Middle frontal gyrus (tissue), 1 donor: ENCODE data around the gene BICDL2.

Experiments used
- DNase-seq: peaks from one replicate; pipeline ENCODE4 v3.0.0-alpha.2; 2015; ENCODE audit warnings: low spot score; ENCODE audit errors: extremely low spot score

The BICDL2 gene

GRCh38 chr16:3012246-3012645 is 24.5 kb downstream of the BICDL2 start:
- no peak for DNase-seq

- DNase-seq = no peak
Observed at GRCh38 chr16:3010510-3010909, 26.2 kb downstream of the BICDL2 start.

GRCh38 chr16:3009568-3010390 is 27.0 kb downstream of the BICDL2 start:
- no peak for DNase-seq

GRCh38 chr16:3008690-3009037 is 28.1 kb downstream of the BICDL2 start:
- DNase-seq = no peak

DNA sequence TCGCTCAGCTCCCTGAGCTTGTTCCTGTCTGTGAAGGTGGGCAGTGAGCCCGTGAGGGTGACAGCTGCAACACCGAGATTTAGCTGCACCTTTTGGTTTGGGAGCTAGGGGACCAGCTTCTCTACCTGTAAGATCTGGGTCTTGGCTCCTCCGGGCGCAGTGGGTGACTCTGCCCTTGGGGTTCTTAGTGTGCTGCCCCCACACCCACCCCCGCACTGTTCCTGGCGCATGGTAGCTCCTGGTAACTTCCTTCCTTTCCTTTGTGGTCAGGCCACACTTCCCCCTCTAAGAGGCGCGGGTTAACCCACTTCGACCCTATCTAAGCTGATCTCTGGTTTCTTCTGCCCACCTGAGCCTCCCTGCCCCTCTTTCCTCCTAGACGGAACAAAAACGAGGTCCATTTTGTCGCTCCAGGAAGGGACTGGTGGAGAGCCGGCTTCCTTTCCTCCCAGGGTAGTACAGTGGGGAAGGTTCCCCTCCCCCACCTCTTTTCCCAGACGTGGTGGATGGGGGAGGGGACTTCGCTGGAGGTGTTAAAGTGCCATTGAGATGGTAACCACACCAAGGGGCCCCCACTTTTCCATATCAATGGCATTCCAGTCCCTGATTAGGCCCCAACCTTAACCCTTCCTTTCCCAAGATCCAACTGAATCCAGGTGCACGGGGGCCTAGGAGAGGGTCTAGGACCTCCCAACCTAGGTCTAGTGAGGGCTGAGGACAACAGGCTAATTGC is 28.6 kb downstream of the BICDL2 start:
- DNase-seq = no peak

- DNase-seq = no peak
Observed at GRCh38 chr16:3007059-3007956, 29.4 kb downstream of the BICDL2 start.

- no peak for DNase-seq
Observed at GRCh38 chr16:3004781-3005284, 31.9 kb downstream of the BICDL2 start.

DNA sequence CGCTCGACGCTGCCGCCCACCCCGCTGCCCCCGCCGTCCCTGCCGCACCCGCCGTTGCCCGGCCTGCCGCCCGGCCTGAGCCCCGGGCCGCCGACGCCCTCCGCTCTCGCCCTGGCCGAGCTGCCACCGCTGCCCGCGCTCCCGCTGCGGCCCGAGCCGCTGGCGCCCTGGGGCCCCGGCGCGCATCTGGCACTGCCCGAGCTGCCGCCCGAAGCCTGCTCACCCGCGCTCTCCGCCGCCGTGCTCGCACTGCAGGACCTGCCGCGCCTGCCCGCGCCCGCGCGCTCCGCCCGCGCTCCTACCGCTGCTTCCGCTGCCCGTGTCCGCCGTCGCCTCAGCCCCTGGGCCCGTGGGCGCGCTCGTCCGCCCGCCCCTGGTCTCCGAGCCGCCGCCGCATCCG is 32.4 kb downstream of the BICDL2 start:
- DNase-seq = no peak

- peak; percentile 94 for DNase-seq
Observed at GRCh38 chr16:3003582-3004270, 33.0 kb downstream of the BICDL2 start.

GRCh38 chr16:3001316-3001715 is 35.4 kb downstream of the BICDL2 start:
- DNase-seq = no peak

GRCh38 chr16:3000540-3000939 is 36.2 kb downstream of the BICDL2 start:
- DNase-seq = no peak

DNA sequence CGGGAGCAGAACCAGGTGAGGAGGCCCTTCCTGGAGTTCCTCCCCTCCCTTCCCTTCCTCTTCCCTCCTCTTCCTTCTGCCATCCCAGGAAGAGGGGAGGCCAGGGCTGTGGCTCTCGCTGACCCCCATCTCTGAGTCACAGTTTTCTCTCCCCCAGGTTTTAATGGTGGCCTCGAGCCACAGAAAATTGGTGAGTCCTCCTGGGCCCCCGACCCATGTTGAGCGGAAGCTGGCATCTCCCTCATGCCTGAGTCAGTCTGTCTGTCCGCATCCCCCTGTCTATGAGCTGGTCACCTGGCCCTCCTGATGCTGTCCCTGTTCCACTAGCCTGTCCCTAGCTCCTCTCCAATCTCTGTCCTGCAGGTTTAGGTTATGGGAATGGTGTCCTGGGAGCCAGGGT is 36.8 kb downstream of the BICDL2 start:
- DNase-seq = no peak

DNA sequence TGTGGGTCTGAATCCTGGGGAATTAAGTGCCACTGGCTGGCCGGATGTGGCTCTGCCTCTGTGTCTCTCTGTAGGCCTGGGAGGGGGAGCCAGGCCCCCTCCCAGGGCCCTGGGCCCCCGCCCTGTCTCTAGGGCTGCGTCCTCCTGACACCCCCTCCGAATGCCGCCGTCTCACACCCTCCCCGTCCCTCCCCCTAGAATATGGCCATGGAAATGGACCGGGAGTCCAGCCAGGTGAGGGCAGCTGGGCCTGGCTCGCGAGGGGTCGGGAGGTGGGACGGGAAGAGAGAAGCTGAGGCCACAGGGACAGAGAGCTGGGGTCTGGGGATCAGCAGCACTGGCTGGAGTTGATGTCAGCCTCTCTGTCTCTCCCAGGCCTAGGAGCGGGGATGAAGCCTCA is 40.4 kb downstream of the BICDL2 start:
- DNase-seq = no peak

DNA sequence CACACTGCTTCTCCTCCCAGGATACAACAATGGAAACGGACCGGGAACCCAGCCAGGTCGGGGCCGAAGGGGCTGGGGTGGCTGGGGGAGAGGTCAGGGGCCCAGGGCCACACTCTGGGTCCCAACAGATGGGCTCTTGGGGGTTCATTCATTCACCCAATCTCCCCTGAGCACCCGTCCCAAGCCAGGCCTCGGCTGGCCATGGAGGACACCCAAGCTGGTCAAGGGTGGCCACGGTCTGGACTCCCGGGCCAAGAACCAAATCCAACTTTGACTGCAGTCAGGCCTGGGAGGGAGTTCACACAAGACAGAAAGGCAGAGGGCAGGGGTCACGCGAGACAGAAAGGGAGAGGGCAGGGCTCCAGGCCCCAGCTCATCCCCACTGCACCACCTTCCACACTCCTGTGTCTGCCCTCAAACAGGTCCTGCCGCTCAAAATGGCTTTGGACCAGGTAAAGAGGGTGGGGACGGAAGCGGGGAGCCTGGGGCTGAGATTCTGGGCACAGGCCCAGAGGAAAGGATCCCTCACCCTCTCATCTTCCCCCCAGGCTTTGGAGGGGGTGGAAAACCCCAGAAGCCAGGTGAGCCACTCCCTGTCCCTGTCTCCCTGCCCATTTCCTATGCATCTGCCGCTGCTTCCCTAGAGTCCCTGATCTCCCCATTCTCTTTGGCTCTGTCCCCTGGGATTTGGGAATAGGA is 44.2 kb downstream of the BICDL2 start:
- DNase-seq = no peak

- no peak for DNase-seq
Observed at GRCh38 chr16:2991566-2992261, 45.0 kb downstream of the BICDL2 start.

DNA sequence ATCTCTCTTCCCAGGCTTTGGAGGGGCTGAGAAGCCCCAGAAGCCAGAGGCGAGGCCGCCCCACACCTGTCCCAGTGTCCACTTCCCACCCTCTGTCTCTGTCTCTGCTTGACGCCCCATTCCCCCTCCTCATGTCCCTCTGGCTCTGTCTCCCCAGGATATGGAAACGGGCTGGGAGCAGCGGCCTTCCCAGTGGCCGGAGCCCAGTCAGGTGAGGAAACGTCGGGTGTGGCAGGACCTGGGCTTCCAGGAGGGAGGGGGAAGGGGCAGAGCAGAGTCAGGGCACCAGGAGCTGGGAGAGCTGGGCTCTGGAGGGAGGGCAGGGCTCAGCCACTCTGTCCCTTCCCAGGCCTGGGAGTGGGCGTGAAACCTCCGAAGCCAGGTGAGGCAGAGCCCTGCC is 45.9 kb downstream of the BICDL2 start:
- DNase-seq = no peak

GRCh38 chr16:2988590-2989099 is 48.1 kb downstream of the BICDL2 start:
- no peak for DNase-seq

GRCh38 chr16:2987833-2988232 is 48.9 kb downstream of the BICDL2 start:
- DNase-seq = no peak

- no peak for DNase-seq
Observed at GRCh38 chr16:2987286-2987685, 49.5 kb downstream of the BICDL2 start.
